ENCODE measurements around the gene COG3. TPM values are rescaled to one million over a fixed set of nuclear protein-coding genes. Genes with fewer than 3 reads are reported as not detected.

The COG3 gene
- total RNA-seq, 2 donors from 2014 or later, result 20.3 to 36.3 TPM

DNA sequence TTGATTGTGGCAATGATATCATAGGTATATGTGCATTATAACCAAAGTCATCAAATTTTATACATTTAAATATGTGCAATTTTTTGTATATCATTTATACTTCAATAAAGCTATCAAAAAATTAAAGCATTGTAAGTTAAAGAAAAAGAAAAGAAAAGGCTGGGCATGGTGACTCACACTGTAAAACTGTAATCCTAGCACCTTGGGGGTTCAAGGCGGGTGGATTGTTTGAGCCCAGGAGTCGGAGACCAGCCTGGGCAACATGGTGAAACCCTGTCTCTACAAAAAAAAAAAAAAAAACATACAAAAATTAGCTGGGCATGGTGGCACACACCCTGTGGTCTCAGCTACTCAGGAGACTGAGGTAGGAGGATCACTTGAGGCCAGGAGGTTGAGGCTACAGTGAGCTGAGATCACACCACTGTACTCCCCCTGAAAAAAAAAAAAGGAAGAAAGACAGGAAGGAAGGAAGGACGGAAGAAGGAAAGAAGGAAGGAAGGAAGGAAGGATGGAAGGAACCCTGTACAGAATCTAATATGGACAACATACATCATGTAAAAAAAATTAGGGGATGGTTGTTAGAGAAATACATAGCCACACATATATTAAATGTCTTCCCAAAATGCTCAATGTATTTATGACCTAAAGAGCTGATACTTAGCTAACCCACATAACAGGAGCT is 24.8 kb upstream of the COG3 start:
- DNase-seq (ENCODE audit: low spot score) (no peak), ATAC-seq (ENCODE audit: insufficient number of reproducible peaks, low FRiP score, low read depth) (no peak)
- H3K4me3 ChIP-seq, result no peak overlapping the region
- H3K4me1 ChIP-seq (ENCODE audit: control insufficient read depth in 1 of 2, low read depth in 2 of 2), result peaks cover 6 to 29% of the 10 kb centered on the region in 2 donors
- TF ChIP-seq CTCF (IDR thresholded peaks at IDR 0.05), result no peak
- no peaks in the 10 kb centered on the region for H3K36me3 ChIP-seq
- H3K27ac ChIP-seq, result peak overlapping the region in 1 of 2 donors; percentile 39
- H3K27me3 ChIP-seq (replicated peaks; ENCODE audit: insufficient read depth), result no peaks in the 10 kb centered on the region
- no peaks in the 10 kb centered on the region for H3K9me3 ChIP-seq

DNA sequence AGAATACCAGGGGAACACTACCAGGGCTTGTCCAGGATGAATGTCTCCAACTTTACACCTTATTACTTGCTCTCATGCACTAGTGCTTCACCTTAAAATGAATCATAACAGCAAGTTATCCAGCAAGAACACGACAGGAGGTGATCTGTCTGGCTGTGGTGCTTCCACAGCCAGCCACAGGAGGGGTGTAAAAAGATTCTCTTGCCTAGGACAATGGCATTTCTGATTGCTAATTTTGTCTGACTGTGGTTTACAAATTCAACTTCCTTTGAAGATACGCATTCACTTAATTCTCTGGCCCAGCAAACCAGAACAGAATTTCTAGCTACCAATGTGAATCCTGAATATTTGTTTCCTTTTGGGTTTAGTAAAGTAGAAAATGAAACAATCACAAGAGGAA is 23.1 kb upstream of the COG3 start:
- no peak for TF ChIP-seq CTCF (IDR thresholded peaks at IDR 0.05)
- Histone ChIP-seq H3K4me3 (no peak overlapping the region), H3K9me3 (no peaks in the 10 kb centered on the region), H3K36me3 (no peaks in the 10 kb centered on the region), H3K27ac (no peak overlapping the region), H3K27me3 (replicated peaks; ENCODE audit: insufficient read depth) (no peaks in the 10 kb centered on the region), H3K4me1 (ENCODE audit: control insufficient read depth in 1 of 2, low read depth in 2 of 2) (peaks cover 6 to 25% of the 10 kb centered on the region in 2 donors)
- DNase-seq (ENCODE audit: low spot score), result no peak
- no peak for ATAC-seq (ENCODE audit: insufficient number of reproducible peaks, low FRiP score, low read depth)

GRCh38 chr13:45445053-45445452 is 19.7 kb upstream of the COG3 start:
- Histone ChIP-seq H3K4me1 (ENCODE audit: control insufficient read depth in 1 of 2, low read depth in 2 of 2) (peaks cover 6 to 19% of the 10 kb centered on the region in 2 donors), H3K27me3 (replicated peaks; ENCODE audit: insufficient read depth) (no peaks in the 10 kb centered on the region), H3K36me3 (no peaks in the 10 kb centered on the region), H3K4me3 (no peak overlapping the region), H3K27ac (no peak overlapping the region), H3K9me3 (no peaks in the 10 kb centered on the region)
- DNase-seq (ENCODE audit: low spot score), result no peak
- no peak for ATAC-seq (ENCODE audit: insufficient number of reproducible peaks, low FRiP score, low read depth)
- no peak for TF ChIP-seq CTCF (IDR thresholded peaks at IDR 0.05)

DNA sequence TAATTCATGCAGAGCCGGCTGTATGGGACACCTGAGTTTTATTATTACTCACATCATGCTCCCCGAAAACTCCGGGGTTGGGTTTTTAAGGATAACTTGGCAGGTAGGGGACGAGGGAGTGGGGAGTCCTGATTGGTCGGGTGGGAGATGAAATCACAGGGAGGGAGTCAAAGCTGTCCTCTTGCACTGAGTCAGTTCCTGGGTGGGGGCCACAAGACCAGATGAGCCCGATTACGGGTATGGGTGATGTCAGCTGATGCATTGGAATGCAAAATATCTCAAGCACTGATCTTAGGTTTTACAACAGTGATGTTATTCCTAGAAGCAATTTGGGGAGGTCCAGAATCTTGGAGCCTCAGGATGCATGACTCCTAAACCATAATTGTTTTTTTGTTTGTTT is 18.6 kb upstream of the COG3 start:
- DNase-seq (ENCODE audit: low spot score), result no peak
- ATAC-seq (ENCODE audit: insufficient number of reproducible peaks, low FRiP score, low read depth), result no peak
- Histone ChIP-seq H3K4me3 (no peak overlapping the region), H3K27ac (no peak overlapping the region), H3K36me3 (no peaks in the 10 kb centered on the region), H3K9me3 (no peaks in the 10 kb centered on the region), H3K4me1 (ENCODE audit: control insufficient read depth in 1 of 2, low read depth in 2 of 2) (peaks cover 0 to 8% of the 10 kb centered on the region in 2 donors), H3K27me3 (replicated peaks; ENCODE audit: insufficient read depth) (no peaks in the 10 kb centered on the region)
- TF ChIP-seq CTCF (IDR thresholded peaks at IDR 0.05), result no peak

DNA sequence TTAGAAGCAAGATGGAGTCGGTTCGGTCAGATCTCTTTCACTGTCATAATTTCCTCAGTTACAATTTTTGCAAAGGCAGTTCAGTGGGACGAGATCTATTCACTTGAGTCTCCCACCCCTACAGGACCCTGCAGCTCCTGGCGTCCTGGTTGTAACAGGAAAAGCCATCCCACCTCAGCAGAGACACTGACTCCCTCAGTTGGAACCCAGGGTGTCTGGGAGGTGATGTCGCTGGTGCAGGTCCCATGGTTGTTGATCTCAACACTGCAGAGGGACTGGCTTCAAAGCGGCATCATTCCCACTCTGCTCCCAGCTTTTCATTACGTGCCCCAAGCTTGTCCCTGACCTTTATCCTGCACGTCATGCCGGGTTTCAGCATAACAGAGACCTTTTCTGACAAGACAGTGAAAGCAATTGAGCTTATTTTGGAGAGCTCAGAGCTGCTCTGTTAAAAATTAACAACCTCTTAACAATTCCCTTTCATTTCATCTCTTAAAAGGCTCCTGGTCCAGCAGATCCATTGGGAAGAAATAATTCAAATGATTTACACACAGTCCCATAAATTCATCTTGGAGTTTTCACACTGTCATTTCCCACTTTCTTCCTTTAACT is 17.6 kb upstream of the COG3 start:
- no peak overlapping the region for H3K27ac ChIP-seq
- H3K4me1 ChIP-seq (ENCODE audit: control insufficient read depth in 1 of 2, low read depth in 2 of 2), result no peaks in the 10 kb centered on the region
- no peak overlapping the region for H3K4me3 ChIP-seq
- no peak for ATAC-seq (ENCODE audit: insufficient number of reproducible peaks, low FRiP score, low read depth)
- no peaks in the 10 kb centered on the region for H3K27me3 ChIP-seq (replicated peaks; ENCODE audit: insufficient read depth)
- H3K9me3 ChIP-seq, result no peaks in the 10 kb centered on the region
- no peaks in the 10 kb centered on the region for H3K36me3 ChIP-seq
- no peak for TF ChIP-seq CTCF (IDR thresholded peaks at IDR 0.05)
- DNase-seq (ENCODE audit: low spot score), result no peak

All from thoracic aorta (tissue), 2 donors.